Prostate gland (tissue), 2 donors: ENCODE measurements around the gene MTHFD2L. TPM values are rescaled to one million over a fixed set of nuclear protein-coding genes. Genes with fewer than 3 reads are reported as not detected.

Experiments
- DNase-seq: peaks from one replicate; pipeline ENCODE4 v3.0.0-alpha.2; 2019; ENCODE audit warnings: low spot score
- H3K27ac ChIP-seq, 2 donors: fragments of 200-600 bp; sonication (generic); 2 replicates each; pipeline ENCODE4 v1.5.1; 2017 to 2019
- H3K27me3 ChIP-seq: fragments of 200-600 bp; sonication (generic); replicated peaks from 2 replicates; pipeline ENCODE4 v1.5.1; 2019; ENCODE audit not compliant: insufficient read depth
- H3K36me3 ChIP-seq, 2 donors: fragments of 200-600 bp; sonication (generic); 1 replicate in 1 of 2; 2 replicates in 1 of 2; pipeline versions ENCODE4 v1.5.1 to v1.8.1; 2017 to 2019
- H3K4me1 ChIP-seq: fragments of 200-600 bp; sonication (generic); replicated peaks from 2 replicates; pipeline ENCODE4 v1.5.1; 2019
- H3K4me3 ChIP-seq, 2 donors: fragments of 200-600 bp; sonication (generic); 2 replicates each; pipeline ENCODE4 v1.5.1; 2017 to 2019
- H3K9me3 ChIP-seq: fragments of 200-600 bp; sonication (generic); 2 replicates; pipeline ENCODE4 v1.5.1; 2017
- POLR2A ChIP-seq: fragments of 450-650 bp; IDR thresholded peaks from one replicate; pipeline ENCODE4 v1.6.1; 2016; ENCODE audit warnings: antibody characterized with exemption, mild to moderate bottlenecking
- POLR2AphosphoS5 ChIP-seq: sonication (generic); formaldehyde crosslinking; IDR thresholded peaks from one replicate; pipeline ENCODE4 v1.6.1; 2017; ENCODE audit warnings: antibody characterized with exemption
- WGBS: methylation state at CpG from one replicate; pipeline ENCODE4 v1.1.5; 2018; 5-methylcytosine and 5-hydroxymethylcytosine counted together
- intact Hi-C: fragments of 100-400 bp; cut with DNase I; formaldehyde crosslinking; loops from one replicate; pipeline ENCODE4 v1.14.2; 2022
- total RNA-seq, 2 donors: library from RNA; depleted of rRNA; stranded (reverse); fragments of >200 nt; gene quantifications; one replicate each; pipeline ENCODE4 v1.1.0, GENCODE V29; 2016
- TF ChIP-seq, protein P1 (sequence below), 4 experiments: fragments of 200-600 bp in 2 of 4; fragments of 450-650 bp in 2 of 4; sonication (generic) in 2 of 4; IDR thresholded peaks; 1 replicate in 3 of 4; 2 replicates in 1 of 4; pipeline ENCODE4 v1.5.1; 2016 to 2019; ENCODE audit warnings: antibody characterized with exemption in 4 of 4, mild to moderate bottlenecking in 2 of 4, moderate library complexity in 2 of 4

The MTHFD2L gene
- total RNA-seq, 2 donors from 2014 or later, result 15.8 to 19.9 TPM

DNA sequence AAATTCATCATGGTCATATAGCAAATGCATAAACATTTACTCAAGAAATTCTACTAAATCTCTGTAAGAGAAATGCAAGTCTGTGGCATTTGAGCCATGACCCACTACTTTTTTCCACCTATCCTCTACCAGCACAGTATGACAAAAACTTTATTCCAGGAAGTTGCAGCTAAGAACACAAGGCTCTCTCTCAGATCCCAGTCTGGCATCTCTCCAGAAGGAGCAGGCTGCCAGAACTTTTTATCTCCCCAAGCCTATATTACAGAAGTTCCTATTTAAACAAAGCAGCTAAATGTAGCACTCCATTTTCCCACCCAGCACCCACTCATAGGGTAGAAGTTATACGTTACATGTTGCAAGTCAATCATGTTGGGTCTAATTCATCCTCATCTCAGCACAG, 101.0 kb downstream of the MTHFD2L start:
- intact Hi-C loops, result no loop called here
- no peaks in the 10 kb centered on the region for H3K9me3 ChIP-seq
- TF ChIP-seq POLR2AphosphoS5 (no peak), POLR2A (no peak)
- TF ChIP-seq, protein P1, sequence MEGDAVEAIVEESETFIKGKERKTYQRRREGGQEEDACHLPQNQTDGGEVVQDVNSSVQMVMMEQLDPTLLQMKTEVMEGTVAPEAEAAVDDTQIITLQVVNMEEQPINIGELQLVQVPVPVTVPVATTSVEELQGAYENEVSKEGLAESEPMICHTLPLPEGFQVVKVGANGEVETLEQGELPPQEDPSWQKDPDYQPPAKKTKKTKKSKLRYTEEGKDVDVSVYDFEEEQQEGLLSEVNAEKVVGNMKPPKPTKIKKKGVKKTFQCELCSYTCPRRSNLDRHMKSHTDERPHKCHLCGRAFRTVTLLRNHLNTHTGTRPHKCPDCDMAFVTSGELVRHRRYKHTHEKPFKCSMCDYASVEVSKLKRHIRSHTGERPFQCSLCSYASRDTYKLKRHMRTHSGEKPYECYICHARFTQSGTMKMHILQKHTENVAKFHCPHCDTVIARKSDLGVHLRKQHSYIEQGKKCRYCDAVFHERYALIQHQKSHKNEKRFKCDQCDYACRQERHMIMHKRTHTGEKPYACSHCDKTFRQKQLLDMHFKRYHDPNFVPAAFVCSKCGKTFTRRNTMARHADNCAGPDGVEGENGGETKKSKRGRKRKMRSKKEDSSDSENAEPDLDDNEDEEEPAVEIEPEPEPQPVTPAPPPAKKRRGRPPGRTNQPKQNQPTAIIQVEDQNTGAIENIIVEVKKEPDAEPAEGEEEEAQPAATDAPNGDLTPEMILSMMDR (IDR thresholded peaks at IDR 0.05), result no peak
- H3K4me3 ChIP-seq, result no peak overlapping the region
- H3K27ac ChIP-seq, result no peak overlapping the region
- DNase-seq, result peak; percentile 26
- no peaks in the 10 kb centered on the region for H3K27me3 ChIP-seq
- no peaks in the 10 kb centered on the region for H3K4me1 ChIP-seq
- no peaks in the 10 kb centered on the region for H3K36me3 ChIP-seq
- WGBS, result 70% methylated on average over 1 of the region's 1 CpG

DNA sequence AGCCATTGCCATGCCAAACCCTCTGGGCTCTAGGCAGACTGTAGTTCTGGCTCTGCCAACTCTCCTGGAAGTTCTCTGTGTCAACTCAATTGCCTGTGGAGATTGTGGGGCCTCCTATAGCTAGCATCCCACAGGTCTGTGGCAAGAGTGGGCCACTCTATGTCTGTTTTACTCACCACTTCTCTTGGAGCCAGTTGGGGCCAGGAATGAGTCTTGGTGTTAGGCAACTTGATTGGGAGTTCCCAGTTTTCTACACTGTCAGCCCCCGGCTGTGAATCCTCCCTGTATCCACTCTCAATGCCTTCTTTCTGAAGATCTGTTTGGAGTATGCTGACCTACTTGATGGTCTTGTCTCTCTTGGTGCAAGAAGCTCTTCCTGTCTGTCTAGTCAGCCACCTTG, 102.1 kb downstream of the MTHFD2L start:
- WGBS, result 100% methylated on average over 1 of the region's 1 CpG
- no peak overlapping the region for H3K27ac ChIP-seq
- H3K4me3 ChIP-seq, result no peak overlapping the region
- H3K36me3 ChIP-seq, result no peaks in the 10 kb centered on the region
- no peaks in the 10 kb centered on the region for H3K27me3 ChIP-seq
- no peaks in the 10 kb centered on the region for H3K9me3 ChIP-seq
- H3K4me1 ChIP-seq, result no peaks in the 10 kb centered on the region
- TF ChIP-seq, protein P1 (IDR thresholded peaks at IDR 0.05), result no peak
- TF ChIP-seq POLR2AphosphoS5, result no peak
- TF ChIP-seq POLR2A, result no peak
- intact Hi-C loops, result no loop called here
- no peak for DNase-seq

DNA sequence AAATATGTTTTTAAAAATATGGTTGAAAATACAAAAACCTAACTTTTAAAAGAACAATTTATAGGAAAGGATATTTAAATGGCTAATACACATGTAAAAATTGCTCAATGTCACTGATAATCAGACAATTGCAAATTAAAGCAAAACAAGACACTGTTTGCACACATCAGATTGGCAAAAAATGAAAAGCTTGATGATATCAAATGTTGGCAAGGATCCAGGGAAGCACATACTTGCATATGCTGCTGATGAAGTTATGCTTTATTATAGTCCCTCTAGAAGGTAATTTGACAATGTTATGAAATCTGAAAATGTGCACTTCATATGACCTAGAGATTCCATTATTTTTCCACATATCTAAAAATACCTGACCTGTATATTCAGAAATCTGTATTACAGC, 104.6 kb downstream of the MTHFD2L start:
- Histone ChIP-seq H3K36me3 (no peaks in the 10 kb centered on the region), H3K9me3 (no peaks in the 10 kb centered on the region), H3K4me1 (no peaks in the 10 kb centered on the region), H3K27me3 (no peaks in the 10 kb centered on the region), H3K4me3 (no peak overlapping the region), H3K27ac (no peak overlapping the region)
- DNase-seq, result no peak
- intact Hi-C loops, result no loop called here
- TF ChIP-seq, protein P1 (IDR thresholded peaks at IDR 0.05), result no peak
- TF ChIP-seq POLR2AphosphoS5 (no peak), POLR2A (no peak)

DNA sequence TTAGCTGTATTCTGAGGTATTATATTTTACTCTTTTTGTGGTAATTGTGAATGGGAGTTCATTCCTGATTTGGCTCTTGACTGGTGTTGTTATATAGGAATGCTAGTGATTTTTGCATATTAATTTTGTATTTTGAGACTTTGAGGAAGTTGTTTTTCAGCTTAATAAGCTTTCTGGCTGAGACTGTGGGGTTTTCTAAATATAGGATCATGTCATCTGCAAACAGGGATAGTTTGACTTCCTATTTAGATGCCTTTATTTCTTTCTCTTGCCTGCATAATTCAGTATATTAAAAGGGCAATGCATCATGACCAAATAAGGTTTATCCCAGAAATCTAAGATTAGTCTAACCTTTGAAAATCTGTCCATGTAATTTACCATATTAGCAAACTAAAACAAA, 105.6 kb downstream of the MTHFD2L start:
- intact Hi-C loops, result no loop called here
- no peaks in the 10 kb centered on the region for H3K4me1 ChIP-seq
- TF ChIP-seq POLR2AphosphoS5 (no peak), POLR2A (no peak)
- TF ChIP-seq, protein P1 (IDR thresholded peaks at IDR 0.05), result no peak
- no peaks in the 10 kb centered on the region for H3K9me3 ChIP-seq
- H3K4me3 ChIP-seq, result no peak overlapping the region
- H3K27me3 ChIP-seq, result no peaks in the 10 kb centered on the region
- H3K36me3 ChIP-seq, result no peaks in the 10 kb centered on the region
- DNase-seq, result no peak
- no peak overlapping the region for H3K27ac ChIP-seq

DNA sequence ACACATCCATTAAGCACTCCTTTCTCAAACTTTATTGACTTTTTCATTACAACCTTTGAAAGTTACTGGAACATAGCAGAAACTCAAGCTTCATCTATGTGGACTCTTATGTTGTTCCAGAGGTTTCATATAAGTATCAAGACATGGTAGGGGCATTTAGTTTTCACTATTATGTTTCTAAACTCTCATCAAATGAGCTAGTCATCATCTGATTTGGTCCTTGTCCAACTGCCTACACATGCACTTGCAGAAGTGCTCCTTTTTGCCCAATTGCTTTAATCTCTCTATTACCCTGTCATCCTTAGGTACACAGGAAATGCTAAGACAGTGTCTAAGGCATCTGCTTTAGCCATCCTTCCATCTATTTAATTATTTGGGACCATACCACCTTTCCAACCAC, 108.2 kb downstream of the MTHFD2L start:
- intact Hi-C loops, result no loop called here
- no peak for TF ChIP-seq POLR2AphosphoS5
- TF ChIP-seq, protein P1 (IDR thresholded peaks at IDR 0.05), result no peak
- TF ChIP-seq POLR2A, result no peak
- Histone ChIP-seq H3K9me3 (no peaks in the 10 kb centered on the region), H3K27me3 (no peaks in the 10 kb centered on the region), H3K4me3 (no peak overlapping the region), H3K27ac (no peak overlapping the region), H3K36me3 (no peaks in the 10 kb centered on the region), H3K4me1 (no peaks in the 10 kb centered on the region)
- no peak for DNase-seq
